HG03159 (cell line): Measurements from ENCODE around the gene ADGRG2.
"Not testable (repeated sequence)": the region's sequence is repeated elsewhere in the genome, so short reads cannot be mapped to it uniquely, and the experiment has no call there.

ENCODE experiments used
- ATAC-seq: cut with Tn5 transposase; IDR thresholded peaks from one replicate; pipeline ENCODE4 v1.9.1; 2021; ENCODE audit warnings: mild to moderate bottlenecking, moderate library complexity; ENCODE audit not compliant: unreplicated experiment

Gene ADGRG2

DNA sequence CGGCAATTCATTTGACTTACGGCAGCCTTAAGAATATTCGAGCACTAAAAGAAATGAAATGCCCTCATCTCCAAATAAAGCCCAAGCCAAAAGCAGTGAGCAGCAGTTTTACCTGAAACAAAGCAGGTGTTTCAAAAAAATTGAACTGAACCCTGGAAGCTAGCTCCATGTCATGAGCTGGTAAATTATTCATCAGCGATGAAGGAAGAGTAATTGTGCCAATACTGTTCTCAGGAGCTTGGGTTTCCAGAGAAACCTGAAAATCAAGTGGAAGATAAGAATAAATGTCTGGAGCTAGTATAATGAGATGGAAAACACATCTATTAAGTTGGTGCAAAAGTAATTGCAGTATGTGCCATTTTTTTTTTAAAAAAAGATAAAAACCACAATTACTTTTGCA is 114.4 kb downstream of the ADGRG2 start:
- ATAC-seq = no peak

DNA sequence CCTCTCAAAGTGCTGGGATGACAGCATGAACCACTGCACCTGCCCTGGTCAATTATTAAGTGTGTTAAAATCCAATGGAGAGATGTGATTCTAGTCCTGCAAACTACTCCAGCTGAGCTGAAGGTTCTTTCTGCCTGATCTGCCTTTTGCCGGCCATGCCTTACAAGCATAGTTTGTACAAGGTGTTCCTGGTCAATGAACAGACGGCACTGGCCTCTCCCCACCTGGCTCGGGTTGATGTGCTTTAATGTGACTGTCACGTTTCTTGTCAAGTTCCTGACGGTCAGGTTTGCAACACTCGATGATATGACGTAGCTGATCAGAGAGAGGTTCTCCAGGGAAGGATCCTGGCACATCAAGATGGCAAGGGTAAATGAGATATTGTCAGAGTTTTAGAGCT is 115.3 kb downstream of the ADGRG2 start:
- ATAC-seq = no peak

DNA sequence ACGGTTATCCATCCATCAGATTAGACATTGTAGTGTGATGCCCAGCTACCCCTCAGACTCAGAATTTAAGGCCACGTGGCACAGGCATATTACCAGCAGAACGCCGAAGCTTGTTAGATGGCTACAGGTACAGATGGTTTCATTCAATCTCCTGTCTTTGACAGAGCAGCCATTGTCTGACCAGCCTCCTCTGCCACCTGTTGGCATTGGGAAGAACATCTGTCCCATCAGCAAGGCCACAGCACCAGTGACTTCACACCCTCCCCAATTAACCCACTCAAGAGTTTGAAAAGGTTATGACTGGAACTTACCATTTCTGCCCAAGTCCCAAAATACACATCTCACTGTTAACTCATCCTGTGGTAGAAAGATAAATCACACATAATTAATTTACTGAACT is 116.4 kb downstream of the ADGRG2 start:
- ATAC-seq = no peak

DNA sequence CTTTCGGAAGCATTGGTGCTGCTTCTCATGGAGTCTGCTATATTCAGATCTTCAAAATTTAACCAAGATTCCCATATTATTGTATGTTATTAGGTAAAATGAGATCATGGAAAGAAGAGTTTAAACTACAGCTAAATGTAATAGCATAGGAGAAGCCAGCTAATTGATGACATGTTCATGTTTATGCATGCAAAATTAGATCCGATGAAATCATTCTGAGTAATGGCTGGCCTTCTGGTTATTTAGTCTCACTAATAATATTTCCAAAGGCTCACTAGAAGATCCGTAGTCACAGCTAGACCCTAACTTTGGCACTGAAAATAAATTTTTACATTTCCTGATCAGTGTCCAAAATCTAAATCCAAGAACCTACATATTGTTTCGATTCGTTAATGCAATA is 118.5 kb downstream of the ADGRG2 start:
- ATAC-seq = no peak

DNA sequence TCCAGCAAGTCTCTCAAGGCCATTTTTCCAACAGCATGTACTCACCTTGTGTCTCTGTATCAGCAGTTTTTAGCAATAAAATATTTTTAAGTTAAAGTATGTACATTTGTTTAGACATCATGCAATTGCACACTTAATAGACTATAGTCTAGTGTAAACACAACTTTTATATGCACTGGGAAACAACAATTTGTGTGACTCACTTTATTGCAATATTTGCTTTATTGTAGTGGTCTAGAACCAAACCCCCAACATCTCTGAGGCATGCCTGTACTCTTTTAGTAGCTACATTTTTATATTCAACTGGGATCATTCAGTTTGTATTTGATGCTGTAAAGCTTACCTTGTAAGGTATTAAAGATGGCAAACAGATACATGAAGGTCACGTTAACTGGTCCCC is 123.6 kb downstream of the ADGRG2 start:
- no peak for ATAC-seq

DNA sequence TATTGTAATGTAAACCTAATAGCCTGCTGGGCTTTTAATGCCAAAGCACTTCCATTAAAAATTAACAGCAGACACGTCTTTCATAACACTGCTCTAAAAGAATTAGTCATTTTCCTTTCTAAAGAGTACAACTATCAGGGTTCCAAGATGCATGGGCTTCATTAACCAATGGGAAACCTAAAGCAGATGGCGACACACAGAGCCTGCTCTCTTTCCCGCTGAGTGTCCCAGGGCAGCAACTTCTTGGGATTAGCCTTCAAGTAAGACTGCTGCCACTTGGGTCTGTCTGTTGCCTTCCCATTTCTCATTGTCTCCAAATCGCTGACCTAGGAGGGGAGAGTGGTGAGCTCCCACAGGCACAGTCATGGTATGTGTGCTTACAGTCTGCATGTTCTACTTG is 124.4 kb downstream of the ADGRG2 start:
- no peak for ATAC-seq

DNA sequence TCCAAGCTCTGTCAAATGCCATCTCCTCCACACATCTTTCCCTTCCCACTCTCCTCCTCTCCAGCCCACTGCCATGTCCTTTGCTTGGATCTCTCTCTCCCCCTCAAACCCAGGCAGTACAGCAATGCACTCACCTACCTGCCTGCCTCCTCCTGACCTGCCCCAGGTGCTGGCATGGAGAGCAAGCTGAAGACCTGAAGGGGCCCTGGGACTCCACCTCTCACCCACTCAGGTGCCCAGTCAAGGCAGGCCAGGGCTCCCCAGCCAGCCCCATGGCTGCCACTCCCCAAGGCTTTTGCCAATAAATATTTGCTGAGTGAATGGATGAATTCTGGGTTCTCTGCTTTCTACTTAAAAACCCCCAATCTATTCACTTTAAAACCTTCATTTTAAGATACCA is 125.7 kb downstream of the ADGRG2 start:
- no peak for ATAC-seq

DNA sequence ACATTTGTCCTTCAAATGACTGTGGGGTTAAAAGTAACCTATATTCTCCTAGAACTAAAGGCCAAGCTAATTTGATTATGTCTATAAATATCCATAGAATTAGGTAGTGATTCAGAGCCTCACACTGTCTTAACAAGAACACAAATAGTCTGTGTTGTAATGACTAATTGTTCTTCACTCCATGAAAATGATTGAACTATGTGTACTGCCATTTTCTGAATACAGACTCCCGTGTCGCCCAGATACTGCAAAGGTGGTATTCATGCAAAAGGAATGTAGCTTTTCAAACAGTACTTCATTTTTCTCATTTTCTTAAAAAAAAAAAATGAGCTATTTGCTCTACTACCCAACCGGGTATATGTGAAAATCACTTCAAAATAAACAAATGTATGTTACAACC is 127.0 kb downstream of the ADGRG2 start:
- ATAC-seq = no peak

DNA sequence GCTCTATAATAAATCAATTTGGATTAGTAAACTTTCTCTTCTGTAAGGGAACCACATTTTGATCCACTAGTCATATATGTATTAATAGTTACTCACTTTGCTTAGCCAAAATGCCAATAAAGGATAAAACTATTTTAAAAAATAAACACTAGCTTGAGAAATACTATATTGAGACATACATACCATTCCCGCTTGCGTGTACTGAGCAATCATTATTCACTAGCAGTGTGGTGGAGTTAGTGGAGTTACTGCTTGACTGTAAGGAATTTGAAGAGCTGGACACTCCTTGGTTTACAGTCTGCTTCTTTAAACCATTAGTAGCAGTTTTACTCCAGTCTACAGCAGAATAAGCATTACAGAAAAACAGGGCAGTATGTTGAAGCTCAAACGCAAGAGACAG is 127.6 kb downstream of the ADGRG2 start:
- no peak for ATAC-seq

DNA sequence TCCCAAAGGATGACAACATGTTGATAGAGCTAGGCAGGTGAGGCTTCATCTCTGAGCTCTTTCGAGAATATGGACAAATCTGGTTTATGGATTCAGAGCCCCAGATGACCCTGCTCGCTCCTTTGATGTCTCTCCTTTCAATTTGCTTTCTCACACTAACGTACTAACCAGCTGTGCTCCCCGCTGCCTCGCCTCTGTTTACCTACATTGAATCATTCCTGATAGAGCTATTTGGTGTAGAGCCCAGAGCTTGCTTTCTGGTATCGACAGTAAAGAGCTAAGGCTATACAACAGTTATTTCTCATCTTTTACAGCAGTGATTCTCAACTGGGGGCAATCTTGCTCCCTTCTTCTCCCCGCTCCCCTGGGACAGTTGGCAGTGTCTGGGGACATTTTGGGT is 129.4 kb downstream of the ADGRG2 start:
- no peak for ATAC-seq

DNA sequence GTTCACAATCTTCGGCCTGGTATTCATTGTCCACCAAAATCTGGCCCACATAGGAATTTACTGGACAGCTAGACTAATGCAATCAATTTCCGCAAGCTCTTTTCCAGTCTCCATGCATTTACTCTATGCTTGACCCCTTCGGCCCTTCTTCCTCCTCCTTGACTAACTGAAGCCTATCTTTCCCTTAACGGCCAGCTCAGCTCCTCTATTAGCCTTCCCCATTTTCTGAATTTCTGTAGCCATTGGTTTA is 137.2 kb downstream of the ADGRG2 start:
- no peak for ATAC-seq

DNA sequence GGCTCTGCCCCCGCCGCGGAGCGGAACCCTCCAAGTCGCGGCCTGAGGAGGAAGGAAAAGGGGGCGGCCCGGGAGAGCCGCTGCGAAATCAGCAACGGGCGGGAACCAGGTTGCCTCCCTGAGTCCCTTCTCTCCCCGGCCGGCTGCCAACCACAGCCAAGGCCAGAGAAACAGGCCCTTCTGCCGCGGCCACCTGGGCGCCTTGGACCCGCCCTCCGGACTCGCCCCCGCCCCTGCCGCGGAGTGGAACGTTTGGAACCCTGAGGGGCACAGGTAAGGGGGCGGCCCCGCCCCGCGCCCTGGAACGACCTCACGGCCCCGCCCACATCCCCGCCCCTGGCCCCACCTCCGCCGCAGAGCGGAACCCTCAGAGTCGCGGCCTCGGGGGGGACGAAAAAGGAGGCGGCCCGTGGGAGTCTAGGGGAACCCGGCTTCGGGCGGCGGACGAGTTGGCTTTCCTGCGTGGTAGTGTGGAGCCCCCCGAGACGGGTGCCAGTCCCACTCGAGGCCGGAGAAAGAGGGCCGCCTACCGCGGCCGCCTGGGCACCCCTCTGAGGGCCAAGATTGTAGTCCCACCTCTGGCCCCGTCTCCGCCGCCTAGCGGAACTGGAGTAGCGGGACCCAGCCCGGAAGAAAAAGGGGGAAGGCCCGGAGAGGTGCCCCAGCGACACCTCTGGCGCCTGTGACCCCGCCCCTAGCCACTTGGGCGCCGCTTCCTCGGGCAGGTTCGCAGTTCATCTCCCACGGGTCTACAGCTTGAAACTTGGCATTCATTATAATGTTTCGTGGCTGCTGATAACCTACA is 137.7 kb downstream of the ADGRG2 start:
- peak; percentile 86 for ATAC-seq

DNA sequence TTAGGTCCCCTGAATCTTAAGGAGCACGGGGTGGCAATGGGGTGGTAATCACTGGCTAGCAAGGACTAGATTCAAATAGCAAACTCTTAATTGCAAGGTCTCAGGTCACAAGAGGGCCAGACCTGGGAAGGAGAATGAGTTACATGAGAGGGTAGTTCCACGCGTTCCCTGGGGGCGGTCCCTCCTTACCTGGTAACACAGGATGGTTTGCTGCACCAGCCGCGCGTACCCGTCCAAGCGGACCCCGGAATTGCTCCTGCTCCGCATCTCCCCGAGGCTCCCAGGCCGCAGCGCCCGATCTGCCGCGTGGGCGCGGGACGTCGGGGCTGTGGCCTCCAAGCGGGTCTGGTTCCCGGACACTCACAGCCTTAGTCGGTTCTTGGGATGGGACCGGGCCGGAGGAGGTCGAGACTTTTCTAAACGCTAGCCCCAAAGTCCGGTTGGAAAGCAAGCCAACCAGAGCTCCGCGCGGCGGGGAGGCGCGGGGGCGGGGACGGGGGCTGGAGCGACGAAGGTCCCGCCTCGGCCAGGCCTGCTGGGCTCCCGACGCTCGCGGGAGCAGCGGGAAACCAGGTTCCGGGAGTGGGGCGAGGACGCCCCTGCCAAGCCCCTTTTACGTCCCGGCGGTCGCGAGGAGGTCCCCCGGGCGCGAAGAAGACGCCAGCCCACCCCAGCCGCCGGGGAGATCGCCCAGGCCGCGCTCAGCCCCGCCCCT is 138.4 kb downstream of the ADGRG2 start, which contains the start of gene PHKA2:
Gene PHKA2 (minus strand): TSS at position 449 of the 715 bp plus-strand sequence. CDS start 182 bp downstream, at position 267.
- peak; percentile 31 for ATAC-seq

DNA sequence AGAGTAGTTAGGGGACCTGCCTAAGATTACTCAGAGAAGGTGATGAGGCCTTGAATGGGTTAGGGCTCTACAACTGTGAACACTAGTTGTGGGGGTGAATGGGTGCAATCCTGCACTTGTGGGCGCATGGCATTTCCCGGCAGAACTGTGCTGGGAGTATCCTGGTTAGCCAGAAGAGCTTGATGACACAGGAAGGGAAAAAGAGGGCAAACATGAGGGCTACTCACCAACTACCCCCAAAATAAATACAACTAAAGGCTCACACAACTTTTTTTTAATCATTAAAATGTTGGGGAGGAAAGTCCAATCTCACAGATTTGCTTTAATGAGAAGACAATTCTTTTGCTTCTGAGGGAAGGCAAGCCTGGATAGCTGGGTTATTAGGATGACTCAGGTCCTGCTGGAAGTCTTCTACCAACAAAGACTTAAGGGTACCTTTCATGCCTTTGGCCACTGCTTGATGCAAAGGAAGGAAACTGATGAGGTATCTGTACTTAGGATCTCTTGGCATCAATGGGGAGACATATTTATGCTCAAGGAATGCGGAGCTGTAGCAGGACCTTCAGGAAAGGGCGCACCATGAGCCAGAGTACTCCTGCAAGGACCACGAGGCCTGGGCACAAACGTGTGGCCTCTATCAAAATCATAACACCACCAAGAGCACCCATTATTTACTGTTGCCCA is 141.0 kb downstream of the ADGRG2 start:
- ATAC-seq = no peak

DNA sequence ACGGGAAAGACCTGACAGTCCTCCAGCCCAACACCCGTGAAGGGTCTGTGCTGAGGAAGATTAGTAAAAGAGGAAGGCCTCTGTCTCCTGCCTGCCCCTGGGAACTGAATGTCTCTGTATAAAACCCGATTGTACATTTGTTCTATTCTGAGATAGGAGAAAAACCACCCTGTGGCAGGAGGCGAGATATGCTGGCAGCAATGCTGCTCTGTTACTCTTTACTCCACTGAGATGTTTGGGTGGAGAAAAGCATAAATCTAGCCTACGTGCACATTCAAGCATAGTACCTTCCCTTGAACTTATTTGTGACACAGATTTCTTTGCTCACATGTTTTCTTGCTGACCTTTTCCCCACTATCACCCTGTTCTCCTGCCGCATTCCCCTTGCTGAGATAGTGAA is 142.0 kb downstream of the ADGRG2 start:
- not testable (repeated sequence) for ATAC-seq

DNA sequence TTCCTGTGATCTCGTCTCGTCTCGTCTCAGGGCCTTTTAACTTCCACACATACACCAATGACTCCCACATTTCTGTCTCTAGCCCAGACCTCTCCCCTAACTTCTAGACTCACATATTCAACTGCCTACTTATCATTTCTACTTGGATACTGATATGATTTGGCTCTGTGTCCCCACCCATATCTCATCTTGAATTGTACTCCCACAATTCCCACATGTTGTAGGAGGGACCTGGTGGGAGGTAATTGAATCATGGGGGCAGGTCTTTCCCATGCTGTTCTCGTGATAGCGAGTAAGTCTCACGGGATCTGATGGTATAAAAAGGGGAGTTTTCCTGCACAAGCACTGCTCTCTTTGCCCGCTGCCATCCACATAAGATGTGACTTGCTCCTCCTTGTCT is 147.3 kb downstream of the ADGRG2 start:
- ATAC-seq = no peak

DNA sequence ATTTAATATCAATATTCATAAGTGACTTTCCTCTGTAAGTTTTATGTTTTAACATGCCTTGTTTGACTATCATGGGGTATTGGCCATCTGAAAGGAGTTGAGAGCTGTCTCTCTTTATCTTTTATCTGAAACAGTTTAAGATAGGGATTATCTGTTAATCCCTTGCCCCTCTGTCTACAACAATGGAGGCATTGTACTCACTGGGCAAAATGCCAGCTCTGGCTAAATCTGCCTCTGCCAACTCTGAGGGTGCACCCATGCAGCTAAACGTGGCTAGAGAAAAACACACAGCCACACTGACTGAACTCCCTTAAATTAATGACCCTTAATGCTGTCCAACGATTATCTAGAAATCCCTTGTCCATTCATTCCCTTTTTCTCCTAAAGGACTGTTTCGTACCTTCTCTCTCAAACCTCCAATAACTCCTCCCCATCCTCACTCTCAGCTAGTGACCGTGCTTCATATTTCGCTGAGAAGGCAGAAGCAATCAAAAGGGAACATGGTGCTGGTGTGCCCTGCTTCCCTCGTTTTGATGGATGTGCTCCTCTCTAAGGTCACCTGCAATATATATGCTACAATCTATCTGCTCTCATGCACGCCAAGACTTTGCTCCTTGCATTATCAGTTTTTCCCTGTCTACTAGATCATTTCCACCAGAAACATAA is 148.6 kb downstream of the ADGRG2 start:
- ATAC-seq = no peak

DNA sequence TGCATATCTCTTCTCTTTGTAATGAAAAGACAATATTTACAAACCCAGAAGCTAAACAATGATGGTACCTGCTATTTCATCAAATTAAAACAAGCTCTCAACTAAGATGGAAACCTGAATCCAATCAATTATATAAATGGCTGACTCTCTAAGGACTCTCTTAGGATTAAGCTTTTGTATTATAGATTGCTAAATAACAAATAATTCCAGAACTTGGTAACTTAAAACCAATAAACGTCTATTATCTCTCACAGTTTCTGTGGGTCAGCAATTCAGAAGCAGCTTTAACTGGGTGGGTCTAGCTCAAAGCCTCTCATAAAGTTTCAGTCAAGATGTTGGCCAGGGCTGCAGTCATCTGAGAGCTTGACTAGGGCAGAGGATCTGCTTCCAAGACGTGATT is 150.8 kb downstream of the ADGRG2 start:
- no peak for ATAC-seq

DNA sequence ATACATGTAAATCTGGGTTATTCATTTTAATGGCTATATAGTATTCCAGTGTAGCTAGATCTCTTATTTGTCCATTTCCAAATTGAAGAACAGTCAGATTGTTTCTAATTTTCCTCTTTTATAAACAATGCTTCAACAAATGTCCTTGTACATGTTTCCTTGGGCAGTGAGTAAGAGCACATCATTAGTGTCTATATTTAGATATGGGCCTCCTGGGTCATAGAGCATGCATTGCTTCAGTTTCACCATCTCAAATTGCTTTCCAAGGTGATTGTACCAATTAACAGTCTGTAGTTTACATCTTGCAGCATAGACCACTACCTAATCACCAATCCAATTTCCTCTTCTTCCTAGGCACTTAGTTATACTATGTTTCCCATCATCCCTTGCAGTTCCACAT is 151.8 kb downstream of the ADGRG2 start:
- no peak for ATAC-seq

DNA sequence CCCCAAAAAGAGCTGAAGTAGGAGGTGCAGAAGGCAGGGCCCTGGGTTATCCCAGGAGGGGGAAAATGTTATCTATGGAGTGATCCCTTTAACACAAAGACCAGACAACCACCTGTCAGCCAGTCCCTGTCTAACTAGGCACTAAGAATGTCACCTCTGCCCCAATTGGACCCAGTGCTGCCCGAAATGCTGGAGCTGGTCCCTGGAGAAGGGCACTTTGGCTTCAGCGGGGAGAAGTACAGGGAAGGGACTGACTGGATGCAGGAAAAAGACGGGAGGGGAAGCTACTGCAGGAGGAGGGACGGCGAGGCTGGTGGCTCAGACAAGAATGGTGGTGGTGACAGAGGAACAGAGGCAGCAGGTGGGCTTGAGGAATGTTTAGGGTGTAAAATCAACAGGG is 155.6 kb downstream of the ADGRG2 start:
- ATAC-seq = no peak

DNA sequence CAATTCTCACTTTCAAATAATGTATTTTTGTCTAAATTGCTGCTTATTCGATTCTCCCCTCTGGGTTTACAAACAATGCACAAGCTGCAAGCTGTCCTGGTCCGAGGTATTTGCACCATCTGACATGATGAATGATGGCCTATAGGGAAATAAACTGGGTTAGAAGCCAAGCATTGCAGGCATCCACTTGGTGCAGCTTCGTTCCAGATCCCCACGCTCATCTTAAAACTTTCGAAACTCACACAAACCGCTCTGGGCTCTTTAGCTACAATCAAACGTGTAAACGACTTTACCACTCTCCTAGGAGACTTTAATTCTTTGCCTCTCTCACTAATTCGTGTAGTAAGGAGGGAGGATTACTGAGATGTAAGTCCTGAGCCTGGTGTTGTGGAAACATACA is 157.4 kb downstream of the ADGRG2 start:
- ATAC-seq = no peak

DNA sequence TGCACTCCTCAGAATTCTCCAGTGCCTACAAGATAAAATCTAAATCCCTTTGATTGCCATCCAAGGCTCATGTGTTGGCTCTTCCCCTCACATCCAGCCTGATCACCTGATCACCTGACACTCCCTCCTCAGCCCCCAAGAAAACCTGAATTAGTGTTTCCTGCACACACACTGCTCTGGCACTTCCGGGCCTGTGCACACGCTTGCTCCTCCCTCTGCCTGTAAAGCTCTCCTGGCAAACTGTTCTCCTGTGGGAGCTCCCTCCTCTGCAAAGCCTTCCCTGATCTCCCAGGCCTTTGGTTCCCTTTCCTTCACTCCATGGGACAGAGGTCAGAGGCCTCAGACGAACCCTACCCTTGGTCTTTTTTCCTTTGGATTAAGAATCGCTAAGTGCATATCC is 158.2 kb downstream of the ADGRG2 start:
- no peak for ATAC-seq
